ENCODE results near the gene POLA1.

- TF ChIP-seq CTCF (IDR thresholded peaks at IDR 0.05) (no peak), EZH2 (IDR thresholded peaks at IDR 0.05; ENCODE audit: borderline replicate concordance, insufficient read depth, low read depth, low read length, poor library complexity, severe bottlenecking) (no peak)
Measured at GRCh38 chrX:24862343-24862742, 168.6 kb downstream of the POLA1 start.

Measured in B cell (primary cell).